ENCODE measurements around the gene CELA2B.
"Not testable (repeated sequence)": the region's sequence is repeated elsewhere in the genome, so short reads cannot be mapped to it uniquely, and the experiment has no call there.

CELA2B gene

GRCh38 chr1:15509586-15509985 lies 33.7 kb downstream of the CELA2B start:
- DNase-seq (ENCODE audit: low read depth) = no peak
- no peak for TF ChIP-seq CTCF (IDR thresholded peaks at IDR 0.05; ENCODE audit: low read length, missing control alignments)
- no peak overlapping the region for H3K4me3 ChIP-seq (replicated peaks; ENCODE audit: low read depth, low read length)

GRCh38 chr1:15510611-15511405 lies 34.9 kb downstream of the CELA2B start:
- DNase-seq (ENCODE audit: low read depth) = no peak
- TF ChIP-seq CTCF (IDR thresholded peaks at IDR 0.05; ENCODE audit: low read length, missing control alignments) = no peak
- no peak overlapping the region for H3K4me3 ChIP-seq (replicated peaks; ENCODE audit: low read depth, low read length)

- no peak for DNase-seq (ENCODE audit: low read depth)
- no peak overlapping the region for H3K4me3 ChIP-seq (replicated peaks; ENCODE audit: low read depth, low read length)
- TF ChIP-seq CTCF (IDR thresholded peaks at IDR 0.05; ENCODE audit: low read length, missing control alignments) = no peak
Measured at GRCh38 chr1:15513192-15513591, 37.3 kb downstream of the CELA2B start.

- no peak for TF ChIP-seq CTCF (IDR thresholded peaks at IDR 0.05; ENCODE audit: low read length, missing control alignments)
- DNase-seq (ENCODE audit: low read depth) = no peak
- H3K4me3 ChIP-seq (replicated peaks; ENCODE audit: low read depth, low read length) = no peak overlapping the region
Measured at GRCh38 chr1:15513919-15514318, 38.0 kb downstream of the CELA2B start.

GRCh38 chr1:15514557-15514956 lies 38.7 kb downstream of the CELA2B start:
- not testable (repeated sequence) for H3K4me3 ChIP-seq (replicated peaks; ENCODE audit: low read depth, low read length); DNase-seq (ENCODE audit: low read depth)

GRCh38 chr1:15515022-15515663 lies 39.2 kb downstream of the CELA2B start:
- no peak for TF ChIP-seq CTCF (IDR thresholded peaks at IDR 0.05; ENCODE audit: low read length, missing control alignments)
- peak; percentile 19 for DNase-seq (ENCODE audit: low read depth)
- no peak overlapping the region for H3K4me3 ChIP-seq (replicated peaks; ENCODE audit: low read depth, low read length)

- H3K4me3 ChIP-seq (replicated peaks; ENCODE audit: low read depth, low read length) = no peak overlapping the region
- TF ChIP-seq CTCF (IDR thresholded peaks at IDR 0.05; ENCODE audit: low read length, missing control alignments) = no peak
Measured at GRCh38 chr1:15519625-15520024, 43.7 kb downstream of the CELA2B start.

GRCh38 chr1:15521206-15521906 lies 45.5 kb downstream of the CELA2B start:
- not testable (repeated sequence) for DNase-seq (ENCODE audit: low read depth); H3K4me3 ChIP-seq (replicated peaks; ENCODE audit: low read depth, low read length)

More at GRCh38 chr1:15519625-15520024, 43.7 kb downstream of the CELA2B start:
- no peak for DNase-seq (ENCODE audit: low read depth)
